C4-2B (cell line): ENCODE results near the gene ARHGAP31.
A peak's percentile ranks its signal among the peaks of the same experiment; 100 is the strongest.

Experiments
- CTCF ChIP-seq: fragments of 450-650 bp; conservative IDR thresholded peaks from 2 replicates; pipeline ENCODE4 v1.5.1; 2017; ENCODE audit warnings: mild to moderate bottlenecking
- ZFX ChIP-seq: fragments of 450-650 bp; IDR thresholded peaks from 2 replicates; pipeline ENCODE4 v1.6.1; 2017

- TF ChIP-seq CTCF (peak; percentile 30; the same call in 1 of the 2 replicates), ZFX (no peak)
Observed at GRCh38 chr3:119469418-119470189, 175.4 kb downstream of the ARHGAP31 start.
